Upper lobe of left lung (tissue), 6 donors: ENCODE measurements around the gene SULF2. TPM values are rescaled to one million over a fixed set of nuclear protein-coding genes. Genes with fewer than 3 reads are reported as not detected.
A peak's percentile ranks its signal among the peaks of the same experiment; 100 is the strongest.

Experiments
- ATAC-seq, 2 donors: fragments of 200-7000 bp; cut with Tn5 transposase; one replicate each; pipeline ENCODE4 v1.9.1; 2022; ENCODE audit warnings: mild to moderate bottlenecking in 2 of 2, moderate library complexity in 2 of 2; ENCODE audit not compliant: low FRiP score in 2 of 2
- DNase-seq, 2 donors: peaks; one replicate each; pipeline ENCODE4 v3.0.0-alpha.2; 2019 to 2020
- H3K27ac ChIP-seq, 4 donors: fragments of 200-600 bp; sonication (generic); one replicate each; pipeline ENCODE4 v1.5.1; 2016 to 2019
- H3K27me3 ChIP-seq, 4 donors: fragments of 200-600 bp; sonication (generic); one replicate each; pipeline ENCODE4 v1.5.1; 2017 to 2019
- H3K36me3 ChIP-seq, 4 donors: fragments of 200-600 bp; sonication (generic); one replicate each; pipeline ENCODE4 v1.5.1; 2016 to 2019
- H3K4me1 ChIP-seq, 4 donors: fragments of 200-600 bp; sonication (generic); one replicate each; pipeline ENCODE4 v1.5.1; 2018 to 2019
- H3K4me3 ChIP-seq, 4 donors: fragments of 200-600 bp; sonication (generic); one replicate each; pipeline ENCODE4 v1.5.1; 2017 to 2019; ENCODE audit warnings: mild to moderate bottlenecking in 2 of 4, moderate library complexity in 1 of 4
- H3K9me3 ChIP-seq, 4 donors: fragments of 200-600 bp; sonication (generic); one replicate each; pipeline ENCODE4 v1.5.1; 2018 to 2019
- EP300 ChIP-seq, 4 donors: sonication (generic); formaldehyde crosslinking; IDR thresholded peaks; one replicate each; pipeline ENCODE4 v1.5.1; 2017; ENCODE audit warnings: antibody characterized with exemption in 4 of 4, control low read depth in 2 of 4
- POLR2A ChIP-seq, 4 donors: fragments of 450-650 bp; IDR thresholded peaks; one replicate each; pipeline ENCODE4 v1.5.1; 2016 to 2017; ENCODE audit warnings: antibody characterized with exemption in 4 of 4, mild to moderate bottlenecking in 2 of 4
- POLR2AphosphoS5 ChIP-seq, 2 donors: sonication (generic); formaldehyde crosslinking; IDR thresholded peaks; one replicate each; pipeline ENCODE4 v1.5.1; 2017; ENCODE audit warnings: antibody characterized with exemption in 2 of 2
- WGBS, 2 donors: methylation state at CpG; one replicate each; pipeline ENCODE4 v1.1.5; 2017 to 2018; 5-methylcytosine and 5-hydroxymethylcytosine counted together
- total RNA-seq, 6 donors: library from RNA; depleted of rRNA in 4 of 6; stranded (reverse); fragments of >200 nt in 4 of 6; gene quantifications; one replicate each; pipeline versions ENCODE4 v1.1.0 to v1.2.1, GENCODE V29; 2016 to 2021
- TF ChIP-seq, protein P1 (sequence below), 6 experiments: fragments of 450-650 bp in 4 of 6; fragments of 200-600 bp in 2 of 6; sonication (generic) in 2 of 6; IDR thresholded peaks; one replicate each; pipeline ENCODE4 v1.5.1; 2016 to 2019; ENCODE audit warnings: antibody characterized with exemption in 6 of 6
- donor health status: DM: no; HTN: no; CAD: no; lungs with moderate emphysema.
- donor health status: DM: no; HTN: yes; CAD: no; lungs with severe emphysema.

Gene SULF2
- total RNA-seq, 6 donors from 2014 or later, result 15.0 to 63.8 (median 21.7) TPM

DNA sequence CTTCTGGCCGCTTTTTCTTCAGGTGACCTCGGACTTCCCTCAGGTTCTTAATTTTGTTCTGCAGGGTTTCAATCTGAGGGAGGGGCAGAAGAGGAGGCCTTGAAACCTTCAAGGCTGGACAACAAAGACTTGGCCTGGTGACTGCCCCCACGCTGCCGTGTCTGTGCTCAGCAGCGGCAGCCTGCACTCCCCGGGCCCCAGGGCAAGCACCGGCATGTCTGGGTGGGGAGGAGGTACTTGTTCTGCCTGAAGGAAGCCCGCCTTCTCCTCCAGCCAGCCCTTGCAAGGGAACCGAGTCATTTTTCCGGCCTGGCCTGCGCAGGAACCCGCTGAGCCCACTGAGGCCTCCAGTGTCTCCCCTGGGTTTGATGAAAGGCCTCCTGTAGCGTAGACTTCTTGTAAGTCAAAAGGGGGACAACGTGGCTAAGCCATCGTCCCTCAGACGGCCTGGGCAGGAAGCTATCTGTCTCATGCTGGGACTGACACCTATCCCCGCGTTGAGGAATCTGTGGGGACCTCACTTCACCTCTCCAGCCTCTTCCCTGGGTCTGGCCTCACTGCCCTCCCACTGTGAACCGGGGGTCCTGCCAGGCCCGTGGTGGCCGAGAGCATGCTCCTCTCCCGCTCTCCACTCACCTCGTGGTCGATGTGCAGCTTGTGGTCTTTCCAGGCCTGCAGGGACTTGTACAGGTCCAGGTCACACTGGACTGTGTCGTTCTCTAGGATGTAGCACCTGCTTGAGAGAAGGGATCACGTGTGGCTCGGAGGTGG lies 119.9 kb downstream of the SULF2 start:
- no peaks in the 10 kb centered on the region for H3K27me3 ChIP-seq
- ATAC-seq (no peak), DNase-seq (peak in 1 of 2 donors; percentile 76)
- H3K4me3 ChIP-seq, result no peak overlapping the region
- peaks cover 0 to 14% (median 7%) of the 10 kb centered on the region in 4 donors for H3K36me3 ChIP-seq
- WGBS, 2 donors, result 87 to 88% methylated on average over 11 to 27 of the region's 27 CpGs
- H3K27ac ChIP-seq, result no peak overlapping the region
- TF ChIP-seq EP300 (IDR thresholded peaks at IDR 0.05), result no peak
- TF ChIP-seq POLR2AphosphoS5 (IDR thresholded peaks at IDR 0.05), result no peak
- TF ChIP-seq POLR2A (IDR thresholded peaks at IDR 0.05), result no peak
- TF ChIP-seq, protein P1, sequence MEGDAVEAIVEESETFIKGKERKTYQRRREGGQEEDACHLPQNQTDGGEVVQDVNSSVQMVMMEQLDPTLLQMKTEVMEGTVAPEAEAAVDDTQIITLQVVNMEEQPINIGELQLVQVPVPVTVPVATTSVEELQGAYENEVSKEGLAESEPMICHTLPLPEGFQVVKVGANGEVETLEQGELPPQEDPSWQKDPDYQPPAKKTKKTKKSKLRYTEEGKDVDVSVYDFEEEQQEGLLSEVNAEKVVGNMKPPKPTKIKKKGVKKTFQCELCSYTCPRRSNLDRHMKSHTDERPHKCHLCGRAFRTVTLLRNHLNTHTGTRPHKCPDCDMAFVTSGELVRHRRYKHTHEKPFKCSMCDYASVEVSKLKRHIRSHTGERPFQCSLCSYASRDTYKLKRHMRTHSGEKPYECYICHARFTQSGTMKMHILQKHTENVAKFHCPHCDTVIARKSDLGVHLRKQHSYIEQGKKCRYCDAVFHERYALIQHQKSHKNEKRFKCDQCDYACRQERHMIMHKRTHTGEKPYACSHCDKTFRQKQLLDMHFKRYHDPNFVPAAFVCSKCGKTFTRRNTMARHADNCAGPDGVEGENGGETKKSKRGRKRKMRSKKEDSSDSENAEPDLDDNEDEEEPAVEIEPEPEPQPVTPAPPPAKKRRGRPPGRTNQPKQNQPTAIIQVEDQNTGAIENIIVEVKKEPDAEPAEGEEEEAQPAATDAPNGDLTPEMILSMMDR (IDR thresholded peaks at IDR 0.05), result no peak
- H3K4me1 ChIP-seq, result peaks cover 0 to 4% (median 4%) of the 10 kb centered on the region in 4 donors
- H3K9me3 ChIP-seq, result no peaks in the 10 kb centered on the region

GRCh38 chr20:47664744-47665143 lies 120.5 kb downstream of the SULF2 start:
- Histone ChIP-seq H3K4me3 (no peak overlapping the region), H3K4me1 (peaks cover 2 to 4% (median 4%) of the 10 kb centered on the region in 4 donors), H3K27me3 (no peaks in the 10 kb centered on the region), H3K9me3 (no peaks in the 10 kb centered on the region), H3K27ac (no peak overlapping the region), H3K36me3 (peaks cover 0 to 14% (median 7%) of the 10 kb centered on the region in 4 donors)
- DNase-seq (peak in 1 of 2 donors; percentile 52), ATAC-seq (no peak)
- TF ChIP-seq EP300 (IDR thresholded peaks at IDR 0.05), result no peak
- no peak for TF ChIP-seq POLR2AphosphoS5 (IDR thresholded peaks at IDR 0.05)
- TF ChIP-seq, protein P1 (IDR thresholded peaks at IDR 0.05), result no peak
- TF ChIP-seq POLR2A (IDR thresholded peaks at IDR 0.05), result no peak
- WGBS, 2 donors, result 90 to 95% methylated on average over 12 of the region's 12 CpGs

DNA sequence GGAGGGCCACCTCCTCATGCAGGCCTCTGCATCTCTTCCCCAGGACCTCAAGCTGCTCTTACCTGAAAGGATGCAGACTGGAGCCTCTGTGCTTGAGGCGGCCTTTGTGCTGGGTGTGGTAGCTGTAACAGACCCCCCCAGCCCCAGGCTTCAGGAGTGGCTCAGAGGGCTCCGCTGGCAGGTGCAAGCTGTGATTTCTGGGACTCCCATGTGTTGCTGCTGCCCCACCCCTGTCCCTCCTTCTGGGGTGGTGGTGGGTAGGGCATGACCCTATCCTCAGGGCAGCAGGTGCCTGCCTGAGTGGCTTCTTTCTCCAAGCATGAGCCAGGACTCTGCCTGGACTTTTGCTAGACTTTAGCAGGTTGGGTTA lies 121.2 kb downstream of the SULF2 start:
- DNase-seq, result no peak
- H3K4me3 ChIP-seq, result no peak overlapping the region
- no peaks in the 10 kb centered on the region for H3K9me3 ChIP-seq
- WGBS, 2 donors, result 100% methylated on average over 1 of the region's 2 CpGs; no CpG with 5 or more reads in 1 of the 2 donors
- peaks cover 0 to 21% (median 7%) of the 10 kb centered on the region in 4 donors for H3K36me3 ChIP-seq
- peaks cover 3 to 4% (median 4%) of the 10 kb centered on the region in 4 donors for H3K4me1 ChIP-seq
- no peak for TF ChIP-seq EP300 (IDR thresholded peaks at IDR 0.05)
- peak in 1 of 2 donors; percentile 3 for ATAC-seq
- H3K27me3 ChIP-seq, result no peaks in the 10 kb centered on the region
- no peak overlapping the region for H3K27ac ChIP-seq

DNA sequence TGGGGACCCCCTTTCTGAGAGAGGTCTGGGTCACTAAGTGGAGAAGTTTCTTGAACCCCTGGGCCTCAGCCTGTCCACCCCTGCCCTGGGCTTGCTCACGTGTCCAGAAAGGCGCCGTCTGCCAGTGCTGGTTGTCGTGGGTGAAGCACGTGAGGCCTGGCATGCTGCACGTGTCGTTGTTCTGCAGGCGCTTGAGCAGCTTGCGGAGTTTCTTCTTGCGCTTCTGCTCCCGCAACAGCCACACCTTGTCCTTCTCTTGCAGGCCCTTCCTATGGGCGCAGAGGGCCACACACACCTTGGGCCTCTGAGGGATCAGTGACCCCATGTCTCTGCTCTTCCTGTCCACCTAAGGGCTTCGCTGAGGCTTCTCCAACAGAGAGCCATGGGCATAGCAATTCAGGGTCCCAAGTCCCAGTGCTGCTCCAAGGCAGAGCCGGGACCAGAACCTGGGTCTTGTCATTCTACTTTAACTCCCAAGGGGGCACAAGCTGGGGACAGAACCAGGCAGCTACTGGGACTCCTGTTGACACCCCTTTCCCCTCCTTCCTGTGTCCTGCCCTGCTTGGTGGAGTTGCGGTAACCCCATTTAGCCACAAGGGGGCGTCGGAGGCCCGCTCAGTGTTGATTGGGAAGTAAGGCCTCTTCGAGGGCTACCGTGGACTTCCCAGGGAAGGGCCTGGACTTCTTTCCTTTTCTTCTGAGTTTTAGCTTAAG lies 121.8 kb downstream of the SULF2 start:
- Histone ChIP-seq H3K27ac (no peak overlapping the region), H3K36me3 (peaks cover 0 to 23% (median 7%) of the 10 kb centered on the region in 4 donors), H3K27me3 (no peaks in the 10 kb centered on the region), H3K9me3 (no peaks in the 10 kb centered on the region), H3K4me1 (peaks cover 3 to 4% (median 4%) of the 10 kb centered on the region in 4 donors), H3K4me3 (no peak overlapping the region)
- ATAC-seq, result peak; percentile 85 to 89
- 51 to 59% methylated on average over 18 to 20 of the region's 20 CpGs for WGBS, 2 donors
- peak; percentile 44 to 77 for DNase-seq
- TF ChIP-seq, protein P1 (IDR thresholded peaks at IDR 0.05), result peak; percentile 87 to 95 (median 91)
- TF ChIP-seq POLR2AphosphoS5 (IDR thresholded peaks at IDR 0.05) (no peak), POLR2A (IDR thresholded peaks at IDR 0.05) (no peak)
